ENCODE measurements around the gene WWOX. TPM values are rescaled to one million over a fixed set of nuclear protein-coding genes. Genes with fewer than 3 reads are reported as not detected.

The WWOX gene
- polyA plus RNA-seq, 3 donors: 36.2 to 37.9 (median 36.7) TPM

GRCh38 chr16:78817200-78817739 is 717.8 kb downstream of the WWOX start:
- DNase-seq (ENCODE audit: extremely low read depth in 1 of 11, low read depth in 9 of 11, low spot score in 4 of 11): no peak

GRCh38 chr16:78821335-78821734 is 721.9 kb downstream of the WWOX start:
- no peak for DNase-seq (ENCODE audit: extremely low read depth in 1 of 11, low read depth in 9 of 11, low spot score in 4 of 11)

GRCh38 chr16:78822509-78822908 is 723.1 kb downstream of the WWOX start:
- DNase-seq (ENCODE audit: extremely low read depth in 1 of 11, low read depth in 9 of 11, low spot score in 4 of 11): no peak

GRCh38 chr16:78823027-78823426 is 723.6 kb downstream of the WWOX start:
- no peak for DNase-seq (ENCODE audit: extremely low read depth in 1 of 11, low read depth in 9 of 11, low spot score in 4 of 11)

- no peak for DNase-seq (ENCODE audit: extremely low read depth in 1 of 11, low read depth in 9 of 11, low spot score in 4 of 11)
Observed at GRCh38 chr16:78829280-78829679, 729.8 kb downstream of the WWOX start.

- DNase-seq (ENCODE audit: extremely low read depth in 1 of 11, low read depth in 9 of 11, low spot score in 4 of 11): no peak
Observed at GRCh38 chr16:78830599-78830998, 731.1 kb downstream of the WWOX start.

GRCh38 chr16:78832100-78832499 is 732.6 kb downstream of the WWOX start:
- no peak for DNase-seq (ENCODE audit: extremely low read depth in 1 of 11, low read depth in 9 of 11, low spot score in 4 of 11)

- no peak for DNase-seq (ENCODE audit: extremely low read depth in 1 of 11, low read depth in 9 of 11, low spot score in 4 of 11)
Observed at GRCh38 chr16:78836802-78837491, 737.5 kb downstream of the WWOX start.

GRCh38 chr16:78837706-78838105 is 738.3 kb downstream of the WWOX start:
- no peak for DNase-seq (ENCODE audit: extremely low read depth in 1 of 11, low read depth in 9 of 11, low spot score in 4 of 11)

GRCh38 chr16:78838276-78838675 is 738.8 kb downstream of the WWOX start:
- no peak for DNase-seq (ENCODE audit: extremely low read depth in 1 of 11, low read depth in 9 of 11, low spot score in 4 of 11)

GRCh38 chr16:78842950-78843349 is 743.5 kb downstream of the WWOX start:
- no peak for DNase-seq (ENCODE audit: extremely low read depth in 1 of 11, low read depth in 9 of 11, low spot score in 4 of 11)

- DNase-seq (ENCODE audit: extremely low read depth in 1 of 11, low read depth in 9 of 11, low spot score in 4 of 11): no peak
Observed at GRCh38 chr16:78843978-78844377, 744.5 kb downstream of the WWOX start.

GRCh38 chr16:78844682-78845081 is 745.2 kb downstream of the WWOX start:
- DNase-seq (ENCODE audit: extremely low read depth in 1 of 11, low read depth in 9 of 11, low spot score in 4 of 11): no peak

- DNase-seq (ENCODE audit: extremely low read depth in 1 of 11, low read depth in 9 of 11, low spot score in 4 of 11): no peak
Observed at GRCh38 chr16:78851266-78851665, 751.8 kb downstream of the WWOX start.

GRCh38 chr16:78852081-78852635 is 752.7 kb downstream of the WWOX start:
- no peak for DNase-seq (ENCODE audit: extremely low read depth in 1 of 11, low read depth in 9 of 11, low spot score in 4 of 11)

- no peak for DNase-seq (ENCODE audit: extremely low read depth in 1 of 11, low read depth in 9 of 11, low spot score in 4 of 11)
Observed at GRCh38 chr16:78862022-78862421, 762.6 kb downstream of the WWOX start.

- DNase-seq (ENCODE audit: extremely low read depth in 1 of 11, low read depth in 9 of 11, low spot score in 4 of 11): no peak
Observed at GRCh38 chr16:78866521-78866920, 767.1 kb downstream of the WWOX start.

- no peak for DNase-seq (ENCODE audit: extremely low read depth in 1 of 11, low read depth in 9 of 11, low spot score in 4 of 11)
Observed at GRCh38 chr16:78869492-78869891, 770.0 kb downstream of the WWOX start.

- no peak for DNase-seq (ENCODE audit: extremely low read depth in 1 of 11, low read depth in 9 of 11, low spot score in 4 of 11)
Observed at GRCh38 chr16:78871241-78871640, 771.8 kb downstream of the WWOX start.

GRCh38 chr16:78876671-78877070 is 777.2 kb downstream of the WWOX start:
- no peak for DNase-seq (ENCODE audit: extremely low read depth in 1 of 11, low read depth in 9 of 11, low spot score in 4 of 11)

GRCh38 chr16:78877114-78877655 is 777.7 kb downstream of the WWOX start:
- DNase-seq (ENCODE audit: extremely low read depth in 1 of 11, low read depth in 9 of 11, low spot score in 4 of 11): no peak
